Left forelimb (tissue), 1 donor: Measurements from ENCODE around the gene MRPS9.

Experiments
- DNase-seq: peaks from one replicate; pipeline ENCODE4 v3.0.0-alpha.2; 2018; ENCODE audit warnings: low spot score

Gene MRPS9

GRCh38 chr2:105078906-105079495 is 41.1 kb downstream of the MRPS9 start:
- DNase-seq, result no peak

DNA sequence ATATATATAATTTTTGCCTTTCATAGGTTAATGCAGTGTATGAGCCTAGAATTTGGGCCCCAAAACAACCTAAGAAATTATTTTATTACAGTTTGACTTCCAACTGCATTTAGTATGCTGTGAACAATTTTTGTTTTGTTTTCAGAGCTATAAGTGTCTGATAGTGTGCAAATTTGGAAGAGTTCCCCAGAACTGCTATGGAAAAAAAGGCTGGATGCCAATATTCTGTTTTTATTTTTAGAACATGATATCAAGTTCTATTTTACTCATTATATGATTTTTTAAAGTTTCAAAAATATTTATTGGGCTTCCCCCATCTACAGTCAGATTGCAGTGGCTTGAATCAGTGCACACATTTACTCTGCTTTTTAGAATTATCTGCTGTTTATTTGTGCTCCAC is 42.6 kb downstream of the MRPS9 start:
- no peak for DNase-seq

DNA sequence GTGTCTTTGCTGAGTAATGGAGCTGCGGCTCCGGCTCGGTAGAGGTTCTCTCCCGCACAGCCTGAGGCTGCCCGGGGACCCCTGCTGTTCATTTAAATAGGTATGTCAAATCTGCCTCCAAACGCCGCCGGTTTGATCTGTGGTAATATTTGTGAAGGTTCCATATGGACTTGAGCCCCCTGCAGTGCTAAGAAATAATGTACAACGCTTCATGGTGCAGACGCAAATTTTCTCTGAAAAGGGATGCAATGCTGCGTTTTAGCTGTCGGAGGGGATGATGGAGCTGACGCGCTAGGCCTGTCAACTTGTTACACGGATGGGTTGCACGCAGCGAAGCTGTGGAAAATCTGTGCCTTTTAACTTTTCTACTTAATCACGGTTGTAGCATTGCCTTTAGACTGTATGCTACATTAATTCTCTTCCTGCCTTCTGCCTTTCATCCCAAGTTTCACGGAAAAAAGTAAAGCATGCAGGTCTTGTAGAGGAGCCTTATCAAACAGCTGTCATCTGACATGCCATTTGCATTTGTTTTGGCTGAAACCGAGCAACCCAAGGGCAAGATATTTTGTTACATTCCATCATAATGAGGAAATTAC is 43.2 kb downstream of the MRPS9 start:
- DNase-seq, result no peak

GRCh38 chr2:105082107-105082506 is 44.2 kb downstream of the MRPS9 start:
- DNase-seq, result no peak

- no peak for DNase-seq
Observed at GRCh38 chr2:105085525-105085924, 47.7 kb downstream of the MRPS9 start.

DNA sequence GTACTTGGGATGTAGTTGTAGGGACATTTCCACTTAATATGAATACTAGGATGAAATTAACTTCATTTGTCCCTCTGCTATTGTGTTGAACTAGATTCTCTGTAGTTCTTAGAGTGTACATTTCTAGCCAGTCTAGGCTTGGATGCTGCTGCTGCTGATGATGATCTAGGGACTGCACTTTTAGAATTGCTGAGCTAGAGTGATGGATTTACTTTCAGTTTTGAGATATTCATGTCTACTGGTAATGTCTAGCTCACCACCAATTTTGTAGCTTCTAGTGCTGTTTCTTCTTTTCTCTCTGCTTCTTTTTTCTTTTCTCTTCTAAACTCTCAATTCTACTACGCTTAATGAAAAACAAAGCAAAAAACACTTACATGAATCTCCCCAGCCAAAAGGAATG is 49.4 kb downstream of the MRPS9 start:
- DNase-seq, result no peak

DNA sequence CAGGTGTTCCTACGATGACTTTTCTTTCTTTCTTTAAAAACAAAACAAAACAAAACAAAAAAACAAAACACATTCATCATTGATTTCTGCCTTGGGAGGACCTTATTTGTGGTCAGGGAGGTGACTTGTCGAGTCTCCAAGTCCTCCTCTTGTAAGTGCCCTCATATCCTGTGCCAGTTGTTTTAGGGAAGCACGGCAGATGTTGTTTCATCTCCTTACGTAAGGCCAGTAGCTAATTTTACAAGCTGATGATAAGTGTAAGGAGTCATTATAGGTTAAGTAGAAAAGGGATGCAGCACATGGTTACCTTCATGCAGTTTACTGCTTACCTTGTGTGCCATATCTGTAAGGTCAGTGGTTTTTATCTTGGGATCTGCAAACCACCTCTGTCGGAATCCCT is 52.2 kb downstream of the MRPS9 start:
- DNase-seq, result no peak

DNA sequence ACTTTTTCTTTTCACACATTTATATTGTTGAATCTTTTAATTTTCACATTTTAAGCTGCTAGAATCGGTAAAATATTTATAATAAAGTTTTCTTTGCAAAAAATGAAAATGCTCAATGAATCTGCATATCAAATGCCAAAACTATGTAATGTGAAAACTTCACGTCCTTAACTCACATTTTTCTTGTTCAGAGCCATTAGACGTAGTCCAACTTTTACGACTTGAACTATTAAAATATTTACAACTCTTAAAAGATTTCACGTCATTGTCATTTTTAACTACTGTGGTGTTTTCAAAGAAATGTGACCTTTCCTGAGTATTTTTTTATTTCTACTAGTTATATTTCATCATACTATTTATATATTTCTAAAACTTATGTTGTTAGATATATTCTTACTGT is 54.9 kb downstream of the MRPS9 start:
- no peak for DNase-seq

DNA sequence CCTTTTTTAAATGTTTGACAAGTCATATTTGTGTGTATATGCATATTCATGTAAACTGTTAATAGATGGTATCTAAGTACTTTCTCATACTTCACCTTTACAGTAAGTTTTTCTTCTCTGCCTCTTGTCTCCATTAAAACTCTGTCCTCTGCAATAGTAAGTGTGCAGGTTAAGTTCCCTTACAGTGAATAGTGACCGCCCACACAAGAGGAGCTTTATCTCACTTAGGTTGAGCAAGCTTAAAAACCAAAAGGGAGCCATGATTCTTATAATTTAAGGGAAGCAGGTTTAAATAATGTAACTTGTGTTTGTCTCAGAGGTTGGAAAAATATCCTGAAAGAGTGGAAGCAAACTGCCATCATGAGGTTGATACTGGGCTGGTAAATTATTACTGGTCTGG is 61.3 kb downstream of the MRPS9 start:
- no peak for DNase-seq

GRCh38 chr2:105100046-105100840 is 62.4 kb downstream of the MRPS9 start:
- no peak for DNase-seq

DNA sequence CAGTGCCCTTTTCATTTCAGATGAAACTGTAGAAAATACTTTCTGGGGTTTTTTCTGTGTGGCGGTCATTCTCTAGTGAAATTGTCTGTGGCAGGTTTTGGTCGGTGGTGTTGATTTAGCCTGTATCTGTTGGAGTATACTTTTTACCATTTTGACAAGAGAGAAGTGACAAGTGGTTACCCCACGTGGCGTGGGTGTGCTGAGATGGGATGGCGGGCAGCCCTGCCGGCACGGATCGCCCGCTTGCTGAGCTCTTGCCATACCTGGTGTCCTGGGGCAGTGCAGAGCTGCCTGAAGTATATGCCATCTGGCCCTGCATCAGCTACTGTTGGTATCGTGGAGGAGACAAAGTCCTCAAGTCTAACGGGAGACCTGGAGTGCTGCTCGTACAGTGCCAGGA is 64.1 kb downstream of the MRPS9 start:
- DNase-seq, result no peak

DNA sequence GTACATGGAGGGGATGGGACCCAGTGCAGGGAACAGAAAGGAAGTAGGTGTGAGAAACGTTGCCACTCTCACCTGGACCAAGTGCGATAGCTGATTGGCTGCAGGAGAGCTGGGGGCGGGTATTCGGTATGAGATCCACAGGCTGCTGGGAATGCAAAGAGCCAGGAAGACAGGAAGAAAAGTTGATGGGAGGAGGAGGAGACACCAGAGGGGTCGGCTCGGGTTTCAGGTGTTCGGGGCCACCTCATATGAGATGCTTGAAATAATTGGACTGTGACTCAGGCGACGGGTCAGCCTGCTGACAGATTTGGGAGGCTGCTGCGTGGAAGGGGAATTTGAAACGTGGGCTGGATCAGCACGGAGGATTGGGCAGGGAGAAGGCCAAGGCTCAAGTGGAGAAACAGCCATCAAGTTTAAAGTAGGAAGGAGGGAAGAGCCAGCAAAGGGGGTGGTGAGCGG is 65.1 kb downstream of the MRPS9 start:
- DNase-seq, result no peak

- DNase-seq, result no peak
Observed at GRCh38 chr2:105103481-105103880, 65.6 kb downstream of the MRPS9 start.

- no peak for DNase-seq
Observed at GRCh38 chr2:105104208-105104731, 66.4 kb downstream of the MRPS9 start.

GRCh38 chr2:105110295-105110829 is 72.5 kb downstream of the MRPS9 start:
- DNase-seq, result no peak

GRCh38 chr2:105111365-105112150 is 73.7 kb downstream of the MRPS9 start:
- no peak for DNase-seq

DNA sequence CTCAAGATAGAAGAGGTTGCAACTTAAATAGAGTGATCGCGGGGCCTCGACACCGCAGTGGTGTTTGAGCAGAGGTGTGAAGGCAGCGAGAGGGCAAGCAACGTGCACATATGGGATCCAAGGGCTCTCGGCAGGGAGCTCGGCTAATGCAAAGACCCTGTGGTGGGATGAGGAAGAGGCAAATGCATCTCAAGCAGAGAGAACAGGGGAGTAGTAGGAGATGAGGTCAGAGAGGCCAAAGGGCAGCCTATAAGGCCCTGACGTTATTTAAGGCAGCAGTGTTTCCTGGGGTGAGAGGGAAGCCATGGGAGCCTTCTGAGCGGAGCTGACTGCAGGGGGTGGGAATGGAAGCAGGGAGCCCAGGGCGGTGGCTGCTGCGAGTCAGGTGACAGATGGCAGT is 74.5 kb downstream of the MRPS9 start:
- no peak for DNase-seq

DNA sequence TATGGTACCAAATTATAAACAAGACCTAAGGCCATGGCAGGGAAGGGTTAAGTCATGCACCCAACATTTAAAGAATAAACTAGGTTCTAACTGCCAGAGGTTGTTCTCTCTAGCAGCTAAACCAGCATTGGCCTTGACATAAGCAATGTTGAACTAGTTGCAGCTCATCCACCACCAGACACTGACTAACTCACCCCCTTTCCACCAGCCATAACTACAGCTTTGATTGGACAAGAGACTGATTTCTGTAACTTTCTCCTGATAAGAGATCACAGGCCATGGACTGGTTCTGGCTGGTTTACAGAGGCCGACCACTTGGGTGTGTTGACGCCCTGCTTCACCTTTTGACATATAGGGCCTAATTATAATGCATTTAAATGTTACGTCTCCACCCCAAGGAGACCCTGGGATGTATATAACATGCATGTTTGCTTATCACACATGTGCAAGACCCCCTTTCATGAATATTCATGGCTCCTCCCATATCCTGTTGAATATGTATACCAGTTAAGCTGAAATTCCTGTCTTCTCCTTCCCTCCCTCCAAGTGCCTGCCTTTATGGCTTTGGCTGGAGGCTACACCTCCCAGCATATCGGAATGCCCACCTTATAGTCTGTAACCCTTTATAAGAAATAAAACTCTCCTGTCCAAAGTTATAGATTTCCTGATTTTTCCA is 75.9 kb downstream of the MRPS9 start:
- no peak for DNase-seq

GRCh38 chr2:105114551-105114950 is 76.7 kb downstream of the MRPS9 start:
- no peak for DNase-seq

- DNase-seq, result no peak
Observed at GRCh38 chr2:105116348-105116747, 78.5 kb downstream of the MRPS9 start.

- no peak for DNase-seq
Observed at GRCh38 chr2:105117565-105117964, 79.7 kb downstream of the MRPS9 start.
